Muscle of leg (tissue), 11 donors: ENCODE data around the gene ZMYM2. TPM values are rescaled to one million over a fixed set of nuclear protein-coding genes. Genes with fewer than 3 reads are reported as not detected.

Source experiments
- DNase-seq: peaks from one replicate; pipeline ENCODE4 v3.0.0; 2013
- H3K27ac ChIP-seq: one replicate; pipeline ENCODE4 v1.5.1; 2013; ENCODE audit warnings: mild to moderate bottlenecking, low read length, control low read depth
- H3K27me3 ChIP-seq: one replicate; pipeline ENCODE4 v1.6.1; 2013; ENCODE audit warnings: low read length; ENCODE audit not compliant: control insufficient read depth, insufficient read depth
- H3K36me3 ChIP-seq: one replicate; pipeline ENCODE4 v1.6.1; 2013; ENCODE audit warnings: low read length; ENCODE audit not compliant: control insufficient read depth, insufficient read depth
- H3K4me1 ChIP-seq: one replicate; pipeline ENCODE4 v1.6.1; 2013; ENCODE audit warnings: low read length; ENCODE audit not compliant: control insufficient read depth, insufficient read depth
- H3K4me3 ChIP-seq: one replicate; pipeline ENCODE4 v1.5.1; 2013; ENCODE audit warnings: low read length, control low read depth
- H3K9me3 ChIP-seq: replicated peaks from 2 replicates; pipeline ENCODE4 v1.6.1; 2013; ENCODE audit warnings: low read depth, low read length; ENCODE audit not compliant: control insufficient read depth
- WGBS: methylation state at CpG from one replicate; pipeline ENCODE4 v1.1.5; 2013; ENCODE audit warnings: missing lambda C conversion rate; ENCODE audit not compliant: insufficient coverage; 5-methylcytosine and 5-hydroxymethylcytosine counted together
- polyA plus RNA-seq, 8 donors: library from polyadenylated mRNA; unstranded; fragments of 120-200 nt; gene quantifications; one replicate each; pipeline versions ENCODE4 v1.2.1 to v1.2.3, GENCODE V29; 2013; ENCODE audit warnings: inconsistent platforms in 1 of 8, low replicate concordance in 1 of 8; ENCODE audit not compliant: insufficient read length in 8 of 8, insufficient read depth in 1 of 8
- total RNA-seq: library from RNA; stranded (reverse); fragments of 120-200 nt; gene quantifications from one replicate; pipeline ENCODE4 v1.2.4, GENCODE V29; 2013

The ZMYM2 gene
- total and polyA plus RNA-seq, 9 donors, result 42.8 to 90.8 (median 48.8) TPM

GRCh38 chr13:20058476-20058875, 99.9 kb downstream of the ZMYM2 start:
- Histone ChIP-seq H3K27me3 (no peaks in the 10 kb centered on the region), H3K9me3 (no peaks in the 10 kb centered on the region), H3K4me3 (no peak overlapping the region), H3K4me1 (no peaks in the 10 kb centered on the region), H3K27ac (no peak overlapping the region), H3K36me3 (peaks cover 31% of the 10 kb centered on the region)
- WGBS, result no CpG with 5 or more reads among the region's 1 CpG
- no peak for DNase-seq

GRCh38 chr13:20064128-20064527, 105.6 kb downstream of the ZMYM2 start:
- WGBS, result no CpG with 5 or more reads among the region's 1 CpG

GRCh38 chr13:20065516-20065915, 107.0 kb downstream of the ZMYM2 start:
- Histone ChIP-seq H3K36me3 (peaks cover 15% of the 10 kb centered on the region), H3K4me1 (no peaks in the 10 kb centered on the region), H3K27ac (no peak overlapping the region), H3K9me3 (no peaks in the 10 kb centered on the region), H3K4me3 (no peak overlapping the region), H3K27me3 (no peaks in the 10 kb centered on the region)
- DNase-seq, result no peak
- 88% methylated on average over 4 of the region's 5 CpGs for WGBS

More at GRCh38 chr13:20064128-20064527, 105.6 kb downstream of the ZMYM2 start:
- no peak overlapping the region for H3K4me3 ChIP-seq
- H3K27ac ChIP-seq, result no peak overlapping the region
- H3K27me3 ChIP-seq, result no peaks in the 10 kb centered on the region
- DNase-seq, result no peak
- H3K4me1 ChIP-seq, result no peaks in the 10 kb centered on the region
- H3K9me3 ChIP-seq, result no peaks in the 10 kb centered on the region
- peaks cover 26% of the 10 kb centered on the region for H3K36me3 ChIP-seq

- Histone ChIP-seq H3K4me3 (no peak overlapping the region), H3K9me3 (no peaks in the 10 kb centered on the region), H3K27ac (no peak overlapping the region), H3K4me1 (no peaks in the 10 kb centered on the region), H3K36me3 (peaks cover 29% of the 10 kb centered on the region), H3K27me3 (no peaks in the 10 kb centered on the region)
- no CpG with 5 or more reads among the region's 3 CpGs for WGBS
- peak; percentile 14 for DNase-seq
Observed at GRCh38 chr13:20069956-20070355, 111.4 kb downstream of the ZMYM2 start.

GRCh38 chr13:20073775-20074174, 115.2 kb downstream of the ZMYM2 start:
- peaks cover 25% of the 10 kb centered on the region for H3K36me3 ChIP-seq
- H3K4me3 ChIP-seq, result no peak overlapping the region
- H3K9me3 ChIP-seq, result no peaks in the 10 kb centered on the region
- H3K4me1 ChIP-seq, result no peaks in the 10 kb centered on the region
- H3K27ac ChIP-seq, result no peak overlapping the region
- WGBS, result no CpG with 5 or more reads among the region's 2 CpGs
- peak; percentile 17 for DNase-seq
- H3K27me3 ChIP-seq, result no peaks in the 10 kb centered on the region

GRCh38 chr13:20074966-20075365, 116.4 kb downstream of the ZMYM2 start:
- Histone ChIP-seq H3K27me3 (no peaks in the 10 kb centered on the region), H3K4me3 (no peak overlapping the region), H3K9me3 (no peaks in the 10 kb centered on the region), H3K27ac (no peak overlapping the region), H3K4me1 (no peaks in the 10 kb centered on the region), H3K36me3 (peaks cover 25% of the 10 kb centered on the region)
- no CpG with 5 or more reads among the region's 1 CpG for WGBS
- peak; percentile 58 for DNase-seq

- Histone ChIP-seq H3K36me3 (peaks cover 13% of the 10 kb centered on the region), H3K4me1 (peaks cover 2% of the 10 kb centered on the region), H3K27ac (no peak overlapping the region), H3K4me3 (no peak overlapping the region), H3K9me3 (no peaks in the 10 kb centered on the region), H3K27me3 (no peaks in the 10 kb centered on the region)
- DNase-seq, result no peak
- WGBS, result no CpG with 5 or more reads among the region's 2 CpGs
Observed at GRCh38 chr13:20077086-20077485, 118.6 kb downstream of the ZMYM2 start.

GRCh38 chr13:20080377-20081164, 122.0 kb downstream of the ZMYM2 start:
- DNase-seq, result no peak
- peaks cover 2% of the 10 kb centered on the region for H3K4me1 ChIP-seq
- no peak overlapping the region for H3K27ac ChIP-seq
- H3K4me3 ChIP-seq, result no peak overlapping the region
- H3K9me3 ChIP-seq, result no peaks in the 10 kb centered on the region
- no peaks in the 10 kb centered on the region for H3K27me3 ChIP-seq
- 100% methylated on average over 6 of the region's 7 CpGs for WGBS
- H3K36me3 ChIP-seq, result peaks cover 12% of the 10 kb centered on the region

- WGBS, result no CpG with 5 or more reads among the region's 1 CpG
- Histone ChIP-seq H3K27me3 (no peaks in the 10 kb centered on the region), H3K9me3 (no peaks in the 10 kb centered on the region), H3K4me1 (no peaks in the 10 kb centered on the region), H3K4me3 (no peak overlapping the region), H3K36me3 (peaks cover 3% of the 10 kb centered on the region), H3K27ac (no peak overlapping the region)
- DNase-seq, result peak; percentile 15
Observed at GRCh38 chr13:20090349-20090748, 131.8 kb downstream of the ZMYM2 start.

- no peak overlapping the region for H3K4me3 ChIP-seq
- H3K4me1 ChIP-seq, result no peaks in the 10 kb centered on the region
- no peak for DNase-seq
- no peak overlapping the region for H3K27ac ChIP-seq
- H3K9me3 ChIP-seq, result no peaks in the 10 kb centered on the region
- peaks cover 5% of the 10 kb centered on the region for H3K27me3 ChIP-seq
- 17% methylated on average over 3 of the region's 6 CpGs for WGBS
- H3K36me3 ChIP-seq, result no peaks in the 10 kb centered on the region
Observed at GRCh38 chr13:20093951-20094350, 135.4 kb downstream of the ZMYM2 start.
